ENCODE data around the gene R3HDM1. TPM values are rescaled to one million over a fixed set of nuclear protein-coding genes. Genes with fewer than 3 reads are reported as not detected.

R3HDM1 gene
- total and polyA plus RNA-seq, 8 donors: 22.2 to 42.2 (median 37.8) TPM

DNA sequence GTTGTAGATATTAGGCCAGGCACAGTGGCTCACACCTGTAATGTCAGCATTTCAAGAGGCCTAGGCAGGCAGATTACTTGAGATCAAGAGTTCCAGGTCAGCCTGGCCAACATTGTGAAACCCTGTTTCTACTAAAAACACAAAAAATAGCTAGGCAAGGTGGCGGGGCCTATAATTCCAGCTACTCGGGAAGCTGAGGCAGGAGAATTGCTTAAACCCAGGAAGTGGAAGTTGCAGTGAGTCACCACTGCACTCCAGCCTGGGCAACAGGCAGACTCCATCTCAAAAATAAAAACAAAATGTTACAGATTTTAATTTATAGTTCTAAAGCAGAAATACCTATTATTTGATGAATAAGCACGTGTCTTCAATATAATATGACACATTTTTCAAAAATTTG lies 144.7 kb downstream of the R3HDM1 start:
- intact Hi-C loops (cut with DNase I): no loop called here
- Histone ChIP-seq H3K36me3 (peaks cover 0 to 62% of the 10 kb centered on the region in 2 donors), H3K4me3 (no peak overlapping the region), H3K4me1 (peaks cover 0 to 8% of the 10 kb centered on the region in 2 donors), H3K27ac (no peak overlapping the region), H3K27me3 (peaks cover 0 to 5% of the 10 kb centered on the region in 2 donors), H3K9me3 (no peaks in the 10 kb centered on the region)
- ATAC-seq: no peak
- no peak for DNase-seq
- TF ChIP-seq, protein P1, sequence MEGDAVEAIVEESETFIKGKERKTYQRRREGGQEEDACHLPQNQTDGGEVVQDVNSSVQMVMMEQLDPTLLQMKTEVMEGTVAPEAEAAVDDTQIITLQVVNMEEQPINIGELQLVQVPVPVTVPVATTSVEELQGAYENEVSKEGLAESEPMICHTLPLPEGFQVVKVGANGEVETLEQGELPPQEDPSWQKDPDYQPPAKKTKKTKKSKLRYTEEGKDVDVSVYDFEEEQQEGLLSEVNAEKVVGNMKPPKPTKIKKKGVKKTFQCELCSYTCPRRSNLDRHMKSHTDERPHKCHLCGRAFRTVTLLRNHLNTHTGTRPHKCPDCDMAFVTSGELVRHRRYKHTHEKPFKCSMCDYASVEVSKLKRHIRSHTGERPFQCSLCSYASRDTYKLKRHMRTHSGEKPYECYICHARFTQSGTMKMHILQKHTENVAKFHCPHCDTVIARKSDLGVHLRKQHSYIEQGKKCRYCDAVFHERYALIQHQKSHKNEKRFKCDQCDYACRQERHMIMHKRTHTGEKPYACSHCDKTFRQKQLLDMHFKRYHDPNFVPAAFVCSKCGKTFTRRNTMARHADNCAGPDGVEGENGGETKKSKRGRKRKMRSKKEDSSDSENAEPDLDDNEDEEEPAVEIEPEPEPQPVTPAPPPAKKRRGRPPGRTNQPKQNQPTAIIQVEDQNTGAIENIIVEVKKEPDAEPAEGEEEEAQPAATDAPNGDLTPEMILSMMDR (IDR thresholded peaks at IDR 0.05): no peak

DNA sequence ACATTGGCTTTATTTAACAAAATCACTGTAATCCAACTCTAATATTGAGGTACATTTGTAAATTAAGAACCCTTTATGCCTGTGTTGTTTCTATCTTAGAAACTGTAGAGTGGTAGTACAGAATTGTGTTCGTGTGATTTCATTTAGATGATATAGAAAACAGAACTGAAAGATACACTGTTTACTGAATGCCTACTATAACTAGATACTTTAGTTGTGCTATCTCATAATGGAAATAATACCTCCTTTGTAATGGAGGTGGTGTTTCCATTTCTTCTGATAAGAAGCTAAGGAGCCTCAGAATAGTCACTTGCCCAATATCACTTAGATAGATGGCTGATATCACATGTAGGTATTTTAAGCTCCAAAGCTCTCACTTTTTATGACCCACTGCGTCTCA lies 147.8 kb downstream of the R3HDM1 start:
- ATAC-seq: no peak
- intact Hi-C loops (cut with DNase I): no loop called here

DNA sequence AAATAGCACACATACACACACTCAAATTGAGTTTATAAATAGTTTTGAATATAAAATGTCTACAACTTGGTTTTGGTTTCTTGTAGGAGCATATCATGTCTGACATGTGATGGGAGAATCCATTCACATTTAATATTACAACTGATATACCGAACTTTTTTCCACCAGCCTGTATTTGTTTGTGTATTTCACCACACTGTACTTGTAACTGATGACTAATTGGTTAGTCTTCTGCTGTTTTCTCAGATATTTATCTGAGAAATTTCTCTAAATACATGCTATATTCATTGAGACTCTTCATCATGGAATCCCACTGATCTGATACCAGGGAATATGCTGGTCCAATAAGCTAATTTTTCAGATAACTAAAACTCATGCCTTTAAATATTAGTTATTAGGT lies 154.1 kb downstream of the R3HDM1 start:
- Histone ChIP-seq H3K36me3 (peaks cover 0 to 8% of the 10 kb centered on the region in 2 donors), H3K4me3 (no peak overlapping the region), H3K27me3 (no peaks in the 10 kb centered on the region), H3K9me3 (no peaks in the 10 kb centered on the region), H3K27ac (no peak overlapping the region), H3K4me1 (no peaks in the 10 kb centered on the region)
- TF ChIP-seq, protein P1 (IDR thresholded peaks at IDR 0.05): no peak
- DNase-seq (no peak), ATAC-seq (no peak)
- intact Hi-C loops (cut with DNase I): no loop called here

More for the DNA sequence above, 147.8 kb downstream of the R3HDM1 start:
- no peak overlapping the region for H3K4me3 ChIP-seq
- H3K27ac ChIP-seq: no peak overlapping the region
- H3K27me3 ChIP-seq: peaks cover 0 to 5% of the 10 kb centered on the region in 2 donors
- TF ChIP-seq, protein P1 (IDR thresholded peaks at IDR 0.05): no peak
- H3K9me3 ChIP-seq: no peaks in the 10 kb centered on the region
- DNase-seq: no peak
- H3K4me1 ChIP-seq: peaks cover 0 to 8% of the 10 kb centered on the region in 2 donors
- H3K36me3 ChIP-seq: peaks cover 0 to 54% of the 10 kb centered on the region in 2 donors

DNA sequence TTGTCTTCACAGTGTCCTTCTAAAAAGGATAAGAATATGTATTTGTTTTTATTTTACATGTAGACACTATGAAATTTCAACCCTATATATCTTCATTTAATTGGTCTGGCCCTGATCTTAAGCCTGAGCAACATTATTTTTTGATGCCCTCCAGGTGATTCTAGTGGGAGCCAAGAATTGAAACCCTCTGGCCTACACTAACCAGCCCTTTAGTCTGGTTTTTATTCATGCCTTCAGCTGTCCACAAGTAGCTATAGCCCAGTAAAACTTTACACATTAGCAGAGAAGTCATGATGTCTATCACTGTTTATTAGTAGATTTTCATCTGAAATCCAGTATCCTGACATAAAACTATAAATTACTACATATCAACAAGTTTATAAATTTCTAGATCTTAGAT lies 157.7 kb downstream of the R3HDM1 start:
- intact Hi-C loops (cut with DNase I): no loop called here
- no peak overlapping the region for H3K27ac ChIP-seq
- no peaks in the 10 kb centered on the region for H3K27me3 ChIP-seq
- no peaks in the 10 kb centered on the region for H3K36me3 ChIP-seq
- H3K4me3 ChIP-seq: no peak overlapping the region
- ATAC-seq (no peak), DNase-seq (no peak)
- H3K4me1 ChIP-seq: no peaks in the 10 kb centered on the region
- no peaks in the 10 kb centered on the region for H3K9me3 ChIP-seq
- TF ChIP-seq, protein P1 (IDR thresholded peaks at IDR 0.05): no peak

DNA sequence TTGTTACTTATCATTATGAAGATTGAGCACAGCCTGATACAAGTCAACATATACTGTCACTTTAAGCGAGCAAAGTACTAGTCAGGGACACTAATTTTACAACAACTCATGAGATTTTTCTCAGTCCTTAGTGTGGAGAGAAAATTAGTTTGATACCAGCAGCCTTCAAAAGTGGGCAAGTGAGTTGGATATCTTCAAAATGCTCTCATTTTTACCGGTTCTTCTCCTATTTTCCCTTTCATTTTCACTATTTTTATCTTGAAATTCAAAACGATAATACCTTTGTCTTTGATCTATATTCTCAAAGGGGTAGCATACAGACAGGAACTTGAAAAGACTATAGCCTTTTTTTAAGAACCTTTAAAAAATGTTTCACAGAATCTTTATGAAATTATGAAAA lies 158.4 kb downstream of the R3HDM1 start:
- Histone ChIP-seq H3K27me3 (no peaks in the 10 kb centered on the region), H3K4me3 (no peak overlapping the region), H3K27ac (no peak overlapping the region), H3K9me3 (no peaks in the 10 kb centered on the region), H3K4me1 (no peaks in the 10 kb centered on the region), H3K36me3 (no peaks in the 10 kb centered on the region)
- DNase-seq: no peak
- TF ChIP-seq, protein P1 (IDR thresholded peaks at IDR 0.05): no peak
- intact Hi-C loops (cut with DNase I): no loop called here
- no peak for ATAC-seq
